ENCODE measurements around the gene ADARB2.

DNA sequence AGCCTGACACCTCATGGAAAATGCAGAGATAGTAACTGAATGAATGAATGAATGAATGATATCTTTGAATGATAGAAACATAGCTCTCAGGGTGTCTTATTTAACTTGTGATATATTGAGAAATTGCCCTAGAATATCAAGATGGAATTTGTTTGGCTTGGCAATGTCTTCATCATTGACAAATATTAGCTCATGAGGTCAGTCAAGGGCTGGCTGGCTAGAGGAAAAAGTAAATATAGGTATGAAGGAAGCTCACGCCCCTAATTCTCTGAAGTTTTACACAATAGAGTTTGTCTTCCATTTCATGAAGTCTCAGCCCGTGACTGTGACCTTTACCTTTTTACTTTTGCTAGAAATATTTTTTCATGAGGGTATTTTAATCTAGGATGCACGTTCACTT lies 305.2 kb downstream of the ADARB2 start:
- no peak for TF ChIP-seq EZH2 (IDR thresholded peaks at IDR 0.05; ENCODE audit: low read depth, unreplicated experiment)
- TF ChIP-seq, protein P1, sequence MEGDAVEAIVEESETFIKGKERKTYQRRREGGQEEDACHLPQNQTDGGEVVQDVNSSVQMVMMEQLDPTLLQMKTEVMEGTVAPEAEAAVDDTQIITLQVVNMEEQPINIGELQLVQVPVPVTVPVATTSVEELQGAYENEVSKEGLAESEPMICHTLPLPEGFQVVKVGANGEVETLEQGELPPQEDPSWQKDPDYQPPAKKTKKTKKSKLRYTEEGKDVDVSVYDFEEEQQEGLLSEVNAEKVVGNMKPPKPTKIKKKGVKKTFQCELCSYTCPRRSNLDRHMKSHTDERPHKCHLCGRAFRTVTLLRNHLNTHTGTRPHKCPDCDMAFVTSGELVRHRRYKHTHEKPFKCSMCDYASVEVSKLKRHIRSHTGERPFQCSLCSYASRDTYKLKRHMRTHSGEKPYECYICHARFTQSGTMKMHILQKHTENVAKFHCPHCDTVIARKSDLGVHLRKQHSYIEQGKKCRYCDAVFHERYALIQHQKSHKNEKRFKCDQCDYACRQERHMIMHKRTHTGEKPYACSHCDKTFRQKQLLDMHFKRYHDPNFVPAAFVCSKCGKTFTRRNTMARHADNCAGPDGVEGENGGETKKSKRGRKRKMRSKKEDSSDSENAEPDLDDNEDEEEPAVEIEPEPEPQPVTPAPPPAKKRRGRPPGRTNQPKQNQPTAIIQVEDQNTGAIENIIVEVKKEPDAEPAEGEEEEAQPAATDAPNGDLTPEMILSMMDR (conservative IDR thresholded peaks at IDR 0.05; ENCODE audit: low read depth in 2 of 2), result no peak
- TF ChIP-seq CREB1 (CRISPR knock-in tag; IDR thresholded peaks at IDR 0.05; ENCODE audit: low read depth), result no peak
- no peak for TF ChIP-seq NANOG (IDR thresholded peaks at IDR 0.05; ENCODE audit: borderline replicate concordance)
- TF ChIP-seq, protein P2, sequence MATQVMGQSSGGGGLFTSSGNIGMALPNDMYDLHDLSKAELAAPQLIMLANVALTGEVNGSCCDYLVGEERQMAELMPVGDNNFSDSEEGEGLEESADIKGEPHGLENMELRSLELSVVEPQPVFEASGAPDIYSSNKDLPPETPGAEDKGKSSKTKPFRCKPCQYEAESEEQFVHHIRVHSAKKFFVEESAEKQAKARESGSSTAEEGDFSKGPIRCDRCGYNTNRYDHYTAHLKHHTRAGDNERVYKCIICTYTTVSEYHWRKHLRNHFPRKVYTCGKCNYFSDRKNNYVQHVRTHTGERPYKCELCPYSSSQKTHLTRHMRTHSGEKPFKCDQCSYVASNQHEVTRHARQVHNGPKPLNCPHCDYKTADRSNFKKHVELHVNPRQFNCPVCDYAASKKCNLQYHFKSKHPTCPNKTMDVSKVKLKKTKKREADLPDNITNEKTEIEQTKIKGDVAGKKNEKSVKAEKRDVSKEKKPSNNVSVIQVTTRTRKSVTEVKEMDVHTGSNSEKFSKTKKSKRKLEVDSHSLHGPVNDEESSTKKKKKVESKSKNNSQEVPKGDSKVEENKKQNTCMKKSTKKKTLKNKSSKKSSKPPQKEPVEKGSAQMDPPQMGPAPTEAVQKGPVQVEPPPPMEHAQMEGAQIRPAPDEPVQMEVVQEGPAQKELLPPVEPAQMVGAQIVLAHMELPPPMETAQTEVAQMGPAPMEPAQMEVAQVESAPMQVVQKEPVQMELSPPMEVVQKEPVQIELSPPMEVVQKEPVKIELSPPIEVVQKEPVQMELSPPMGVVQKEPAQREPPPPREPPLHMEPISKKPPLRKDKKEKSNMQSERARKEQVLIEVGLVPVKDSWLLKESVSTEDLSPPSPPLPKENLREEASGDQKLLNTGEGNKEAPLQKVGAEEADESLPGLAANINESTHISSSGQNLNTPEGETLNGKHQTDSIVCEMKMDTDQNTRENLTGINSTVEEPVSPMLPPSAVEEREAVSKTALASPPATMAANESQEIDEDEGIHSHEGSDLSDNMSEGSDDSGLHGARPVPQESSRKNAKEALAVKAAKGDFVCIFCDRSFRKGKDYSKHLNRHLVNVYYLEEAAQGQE (IDR thresholded peaks at IDR 0.05; ENCODE audit: unreplicated experiment), result no peak
- TF ChIP-seq JUNB (IDR thresholded peaks at IDR 0.05; ENCODE audit: unreplicated experiment), result no peak
- no peak for TF ChIP-seq ZNF114 (CRISPR knock-in tag; IDR thresholded peaks at IDR 0.05)
- no peak for TF ChIP-seq POLR2AphosphoS5 (IDR thresholded peaks at IDR 0.05; ENCODE audit: low read depth)
- no peak for TF ChIP-seq ZNF331 (CRISPR knock-in tag; IDR thresholded peaks at IDR 0.05; ENCODE audit: low read depth)
- no peak for TF ChIP-seq EZH2phosphoT487 (IDR thresholded peaks at IDR 0.05; ENCODE audit: unreplicated experiment)
- TF ChIP-seq STAT1 (IDR thresholded peaks at IDR 0.05; ENCODE audit: unreplicated experiment), result no peak
- TF ChIP-seq, protein P3, sequence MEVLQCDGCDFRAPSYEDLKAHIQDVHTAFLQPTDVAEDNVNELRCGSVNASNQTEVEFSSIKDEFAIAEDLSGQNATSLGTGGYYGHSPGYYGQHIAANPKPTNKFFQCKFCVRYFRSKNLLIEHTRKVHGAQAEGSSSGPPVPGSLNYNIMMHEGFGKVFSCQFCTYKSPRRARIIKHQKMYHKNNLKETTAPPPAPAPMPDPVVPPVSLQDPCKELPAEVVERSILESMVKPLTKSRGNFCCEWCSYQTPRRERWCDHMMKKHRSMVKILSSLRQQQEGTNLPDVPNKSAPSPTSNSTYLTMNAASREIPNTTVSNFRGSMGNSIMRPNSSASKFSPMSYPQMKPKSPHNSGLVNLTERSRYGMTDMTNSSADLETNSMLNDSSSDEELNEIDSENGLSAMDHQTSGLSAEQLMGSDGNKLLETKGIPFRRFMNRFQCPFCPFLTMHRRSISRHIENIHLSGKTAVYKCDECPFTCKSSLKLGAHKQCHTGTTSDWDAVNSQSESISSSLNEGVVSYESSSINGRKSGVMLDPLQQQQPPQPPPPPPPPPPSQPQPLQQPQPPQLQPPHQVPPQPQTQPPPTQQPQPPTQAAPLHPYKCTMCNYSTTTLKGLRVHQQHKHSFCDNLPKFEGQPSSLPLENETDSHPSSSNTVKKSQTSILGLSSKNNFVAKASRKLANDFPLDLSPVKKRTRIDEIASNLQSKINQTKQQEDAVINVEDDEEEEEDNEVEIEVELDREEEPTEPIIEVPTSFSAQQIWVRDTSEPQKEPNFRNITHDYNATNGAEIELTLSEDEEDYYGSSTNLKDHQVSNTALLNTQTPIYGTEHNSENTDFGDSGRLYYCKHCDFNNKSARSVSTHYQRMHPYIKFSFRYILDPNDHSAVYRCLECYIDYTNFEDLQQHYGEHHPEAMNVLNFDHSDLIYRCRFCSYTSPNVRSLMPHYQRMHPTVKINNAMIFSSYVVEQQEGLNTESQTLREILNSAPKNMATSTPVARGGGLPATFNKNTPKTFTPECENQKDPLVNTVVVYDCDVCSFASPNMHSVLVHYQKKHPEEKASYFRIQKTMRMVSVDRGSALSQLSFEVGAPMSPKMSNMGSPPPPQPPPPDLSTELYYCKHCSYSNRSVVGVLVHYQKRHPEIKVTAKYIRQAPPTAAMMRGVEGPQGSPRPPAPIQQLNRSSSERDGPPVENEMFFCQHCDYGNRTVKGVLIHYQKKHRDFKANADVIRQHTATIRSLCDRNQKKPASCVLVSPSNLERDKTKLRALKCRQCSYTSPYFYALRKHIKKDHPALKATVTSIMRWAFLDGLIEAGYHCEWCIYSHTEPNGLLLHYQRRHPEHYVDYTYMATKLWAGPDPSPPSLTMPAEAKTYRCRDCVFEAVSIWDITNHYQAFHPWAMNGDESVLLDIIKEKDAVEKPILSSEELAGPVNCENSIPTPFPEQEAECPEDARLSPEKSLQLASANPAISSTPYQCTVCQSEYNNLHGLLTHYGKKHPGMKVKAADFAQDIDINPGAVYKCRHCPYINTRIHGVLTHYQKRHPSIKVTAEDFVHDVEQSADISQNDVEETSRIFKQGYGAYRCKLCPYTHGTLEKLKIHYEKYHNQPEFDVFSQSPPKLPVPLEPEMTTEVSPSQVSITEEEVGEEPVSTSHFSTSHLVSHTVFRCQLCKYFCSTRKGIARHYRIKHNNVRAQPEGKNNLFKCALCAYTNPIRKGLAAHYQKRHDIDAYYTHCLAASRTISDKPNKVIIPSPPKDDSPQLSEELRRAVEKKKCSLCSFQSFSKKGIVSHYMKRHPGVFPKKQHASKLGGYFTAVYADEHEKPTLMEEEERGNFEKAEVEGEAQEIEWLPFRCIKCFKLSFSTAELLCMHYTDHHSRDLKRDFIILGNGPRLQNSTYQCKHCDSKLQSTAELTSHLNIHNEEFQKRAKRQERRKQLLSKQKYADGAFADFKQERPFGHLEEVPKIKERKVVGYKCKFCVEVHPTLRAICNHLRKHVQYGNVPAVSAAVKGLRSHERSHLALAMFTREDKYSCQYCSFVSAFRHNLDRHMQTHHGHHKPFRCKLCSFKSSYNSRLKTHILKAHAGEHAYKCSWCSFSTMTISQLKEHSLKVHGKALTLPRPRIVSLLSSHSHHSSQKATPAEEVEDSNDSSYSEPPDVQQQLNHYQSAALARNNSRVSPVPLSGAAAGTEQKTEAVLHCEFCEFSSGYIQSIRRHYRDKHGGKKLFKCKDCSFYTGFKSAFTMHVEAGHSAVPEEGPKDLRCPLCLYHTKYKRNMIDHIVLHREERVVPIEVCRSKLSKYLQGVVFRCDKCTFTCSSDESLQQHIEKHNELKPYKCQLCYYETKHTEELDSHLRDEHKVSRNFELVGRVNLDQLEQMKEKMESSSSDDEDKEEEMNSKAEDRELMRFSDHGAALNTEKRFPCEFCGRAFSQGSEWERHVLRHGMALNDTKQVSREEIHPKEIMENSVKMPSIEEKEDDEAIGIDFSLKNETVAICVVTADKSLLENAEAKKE (CRISPR knock-in tag; IDR thresholded peaks at IDR 0.05), result no peak
- TF ChIP-seq, protein P4, sequence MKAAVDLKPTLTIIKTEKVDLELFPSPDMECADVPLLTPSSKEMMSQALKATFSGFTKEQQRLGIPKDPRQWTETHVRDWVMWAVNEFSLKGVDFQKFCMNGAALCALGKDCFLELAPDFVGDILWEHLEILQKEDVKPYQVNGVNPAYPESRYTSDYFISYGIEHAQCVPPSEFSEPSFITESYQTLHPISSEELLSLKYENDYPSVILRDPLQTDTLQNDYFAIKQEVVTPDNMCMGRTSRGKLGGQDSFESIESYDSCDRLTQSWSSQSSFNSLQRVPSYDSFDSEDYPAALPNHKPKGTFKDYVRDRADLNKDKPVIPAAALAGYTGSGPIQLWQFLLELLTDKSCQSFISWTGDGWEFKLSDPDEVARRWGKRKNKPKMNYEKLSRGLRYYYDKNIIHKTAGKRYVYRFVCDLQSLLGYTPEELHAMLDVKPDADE (IDR thresholded peaks at IDR 0.05), result no peak
